ENCODE data around the gene ATF3.
"Not testable (repeated sequence)": the region's sequence is repeated elsewhere in the genome, so short reads cannot be mapped to it uniquely, and the experiment has no call there.

ATF3 gene

DNA sequence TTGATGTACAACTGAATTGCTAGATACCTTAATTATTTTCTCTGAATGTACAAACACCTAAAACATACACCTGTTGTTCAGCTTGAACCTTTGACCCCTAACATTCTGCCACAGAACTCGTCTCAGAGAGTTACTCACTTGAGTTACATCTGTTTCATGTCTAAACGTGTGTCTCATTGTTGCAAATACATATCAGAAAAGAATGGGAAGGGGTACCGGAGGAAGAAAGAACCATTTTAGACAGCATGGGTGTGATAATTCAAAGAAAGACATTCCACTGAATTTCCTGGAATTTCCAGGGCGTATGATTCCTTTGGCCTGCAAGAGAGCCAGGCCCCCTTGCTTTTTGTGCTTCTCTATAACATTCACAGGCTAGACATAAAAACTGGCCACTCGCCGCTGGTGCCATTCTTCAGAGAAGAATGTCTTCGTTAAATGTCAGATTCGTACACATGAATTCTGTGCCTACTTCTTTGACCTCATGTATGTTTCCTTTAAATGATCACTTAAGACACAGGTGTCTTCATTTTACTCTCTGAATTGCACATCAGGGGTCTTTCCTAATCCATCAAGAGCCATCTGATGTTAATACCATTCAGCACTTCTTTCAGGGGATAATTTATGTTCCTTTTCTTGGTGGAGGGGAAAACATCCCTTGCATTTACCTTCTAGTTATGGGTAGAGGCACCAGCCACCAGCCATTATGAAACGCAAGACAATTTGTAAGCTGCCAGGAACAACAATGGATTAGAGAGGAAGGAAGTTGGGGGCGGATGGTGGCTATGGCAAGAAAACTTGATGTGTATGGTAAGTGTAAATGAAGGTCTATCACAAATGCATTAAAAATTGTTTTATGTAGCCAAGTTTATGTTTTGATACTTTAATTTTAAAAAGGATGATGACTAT is 12.7 kb downstream of the ATF3 start:
- DNase-seq (ENCODE audit: low read depth, low spot score): peak; percentile 31
- H3K4me3 ChIP-seq (ENCODE audit: low read length): no peak overlapping the region

DNA sequence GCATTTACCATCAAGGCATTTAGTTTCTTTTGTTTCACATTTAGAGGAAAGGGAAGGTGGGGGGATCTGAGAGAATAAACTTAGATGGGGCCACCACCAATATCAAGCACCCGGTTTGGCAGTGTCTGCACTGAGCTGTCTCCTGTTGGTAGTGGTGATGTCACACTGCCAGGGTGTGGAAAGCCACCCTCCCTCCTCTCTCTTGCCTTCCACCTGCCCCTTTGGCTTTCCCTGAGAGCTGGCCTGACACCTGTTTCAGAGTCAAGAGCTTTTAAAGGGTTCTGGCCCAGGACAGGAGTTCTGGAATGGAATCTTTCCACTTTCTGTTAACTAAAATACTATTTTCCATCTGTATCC is 13.4 kb downstream of the ATF3 start:
- no peak for DNase-seq (ENCODE audit: low read depth, low spot score)
- H3K4me3 ChIP-seq (ENCODE audit: low read length): no peak overlapping the region

GRCh38 chr1:212622467-212622866 is 13.9 kb downstream of the ATF3 start:
- DNase-seq (ENCODE audit: low read depth, low spot score): no peak
- H3K4me3 ChIP-seq (ENCODE audit: low read length): no peak overlapping the region

- no peak overlapping the region for H3K4me3 ChIP-seq (ENCODE audit: low read length)
- DNase-seq (ENCODE audit: low read depth, low spot score): no peak
Observed at GRCh38 chr1:212622906-212623305, 14.3 kb downstream of the ATF3 start.

GRCh38 chr1:212623603-212624002 is 15.0 kb downstream of the ATF3 start:
- H3K4me3 ChIP-seq (ENCODE audit: low read length): no peak overlapping the region
- no peak for DNase-seq (ENCODE audit: low read depth, low spot score)

- DNase-seq (ENCODE audit: low read depth, low spot score): no peak
Observed at GRCh38 chr1:212624976-212625501, 16.5 kb downstream of the ATF3 start.

DNA sequence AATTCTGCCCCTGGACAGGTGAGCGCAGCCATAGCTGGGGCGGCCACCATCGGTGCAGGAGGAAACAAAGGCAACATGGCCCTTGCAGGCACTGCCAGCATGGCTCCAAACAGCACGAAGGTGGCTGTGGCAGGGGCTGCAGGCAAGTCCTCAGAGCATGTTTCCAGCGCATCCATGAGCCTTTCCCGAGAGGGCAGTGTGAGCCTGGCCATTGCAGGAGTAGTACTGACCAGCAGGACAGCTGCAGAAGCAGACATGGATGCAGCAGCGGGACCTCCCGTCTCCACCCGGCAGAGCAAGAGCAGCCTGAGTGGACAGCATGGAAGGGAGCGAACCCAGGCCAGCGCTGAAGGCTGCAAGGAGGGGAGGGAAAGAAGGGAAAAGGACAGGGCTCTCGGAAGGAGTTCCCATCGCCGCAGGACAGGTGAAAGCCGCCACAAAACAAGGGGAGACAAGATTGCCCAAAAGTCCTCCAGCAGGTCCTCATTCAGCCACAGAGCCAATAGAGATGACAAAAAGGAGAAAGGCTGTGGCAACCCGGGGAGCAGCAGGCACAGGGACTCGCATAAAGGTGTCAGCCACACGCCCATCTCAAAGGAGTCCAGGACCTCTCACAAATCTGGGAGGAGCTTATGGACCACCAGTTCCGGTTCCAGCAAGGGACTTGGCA is 17.4 kb downstream of the ATF3 start:
- no peak overlapping the region for H3K4me3 ChIP-seq (ENCODE audit: low read length)
- DNase-seq (ENCODE audit: low read depth, low spot score): no peak

More at GRCh38 chr1:212624976-212625501, 16.5 kb downstream of the ATF3 start:
- no peak overlapping the region for H3K4me3 ChIP-seq (ENCODE audit: low read length)

DNA sequence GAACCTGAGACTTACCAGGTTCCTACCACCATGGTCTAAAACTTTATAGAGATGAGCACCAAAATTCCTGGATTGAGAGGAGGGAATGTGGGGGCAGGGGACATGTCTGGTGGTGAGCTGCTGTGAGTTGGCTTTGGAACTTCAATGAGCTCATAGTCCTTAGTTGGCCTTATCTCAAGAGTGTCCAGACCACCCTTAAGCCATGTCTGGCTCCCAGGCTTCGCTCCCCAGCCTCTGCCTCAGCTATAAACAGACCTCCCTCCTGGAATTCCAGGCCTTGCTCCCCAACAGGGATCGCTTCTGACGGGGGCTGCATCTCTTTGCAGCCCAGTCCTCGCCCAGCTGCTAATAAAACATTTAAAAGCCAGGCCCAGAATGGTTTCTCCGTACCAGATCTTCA is 19.5 kb downstream of the ATF3 start:
- DNase-seq (ENCODE audit: low read depth, low spot score): no peak
- no peak overlapping the region for H3K4me3 ChIP-seq (ENCODE audit: low read length)

GRCh38 chr1:212628813-212629415 is 20.4 kb downstream of the ATF3 start:
- no peak overlapping the region for H3K4me3 ChIP-seq (ENCODE audit: low read length)

DNA sequence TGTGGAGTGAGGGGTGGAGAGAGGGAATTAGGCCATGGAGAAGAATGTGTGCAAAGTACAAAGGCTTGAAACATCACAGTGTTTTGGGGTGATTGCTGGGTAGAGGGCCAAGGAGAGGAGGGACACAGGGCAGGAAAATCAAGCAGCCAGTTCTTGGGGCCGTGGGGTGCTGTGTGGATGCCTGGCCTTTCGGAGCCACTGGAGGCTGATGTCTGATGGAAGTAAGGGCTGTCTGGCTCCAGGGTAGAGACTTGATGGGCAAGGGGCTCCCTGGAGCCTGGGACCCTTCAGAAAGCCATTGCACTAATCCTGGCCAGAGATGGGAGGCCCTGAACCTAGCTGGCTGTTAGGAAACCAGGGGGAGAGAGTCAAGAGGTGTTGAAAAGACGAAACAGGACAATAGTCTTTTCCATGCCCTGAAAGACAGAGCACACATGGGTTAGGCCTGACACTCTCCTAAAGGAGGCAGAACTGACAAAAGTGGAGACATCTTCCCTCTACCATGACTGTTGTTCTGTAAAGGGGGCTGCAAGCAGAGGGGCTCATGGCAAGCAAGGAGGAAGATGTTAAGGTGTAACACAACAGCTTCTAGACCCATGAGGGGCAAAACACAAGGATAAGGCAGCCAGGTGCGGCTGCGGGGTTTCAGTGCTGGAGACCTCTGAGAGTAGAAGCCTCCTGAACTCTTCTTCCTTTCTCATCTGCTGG is 21.0 kb downstream of the ATF3 start:
- H3K4me3 ChIP-seq (ENCODE audit: low read length): no peak overlapping the region
- no peak for DNase-seq (ENCODE audit: low read depth, low spot score)

More at GRCh38 chr1:212628813-212629415, 20.4 kb downstream of the ATF3 start:
- no peak for DNase-seq (ENCODE audit: low read depth, low spot score)

- H3K4me3 ChIP-seq (ENCODE audit: low read length): no peak overlapping the region
- DNase-seq (ENCODE audit: low read depth, low spot score): peak; percentile 61
Observed at GRCh38 chr1:212630158-212630900, 21.8 kb downstream of the ATF3 start.

GRCh38 chr1:212633161-212633560 is 24.6 kb downstream of the ATF3 start:
- H3K4me3 ChIP-seq (ENCODE audit: low read length): no peak overlapping the region
- no peak for DNase-seq (ENCODE audit: low read depth, low spot score)

DNA sequence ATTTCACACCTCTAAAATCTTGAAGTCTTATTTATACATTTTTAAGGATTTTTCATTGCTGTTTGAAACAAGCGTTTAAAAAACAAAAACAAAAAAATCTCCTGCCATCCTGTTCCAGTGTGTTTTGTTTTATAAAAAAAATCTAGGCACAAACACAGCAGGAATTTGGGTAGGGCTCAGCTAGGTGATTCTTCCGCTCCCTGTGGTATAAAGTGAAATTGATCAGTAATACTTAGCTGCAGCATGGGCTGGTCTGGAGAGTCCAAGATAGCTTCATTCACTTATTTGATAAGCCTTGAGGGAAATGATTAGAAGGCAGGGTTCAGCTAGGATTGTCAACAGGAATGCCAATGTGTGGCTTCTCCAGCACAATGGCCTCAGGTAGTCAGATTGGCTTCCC is 25.7 kb downstream of the ATF3 start:
- H3K4me3 ChIP-seq (ENCODE audit: low read length): no peak overlapping the region
- no peak for DNase-seq (ENCODE audit: low read depth, low spot score)

DNA sequence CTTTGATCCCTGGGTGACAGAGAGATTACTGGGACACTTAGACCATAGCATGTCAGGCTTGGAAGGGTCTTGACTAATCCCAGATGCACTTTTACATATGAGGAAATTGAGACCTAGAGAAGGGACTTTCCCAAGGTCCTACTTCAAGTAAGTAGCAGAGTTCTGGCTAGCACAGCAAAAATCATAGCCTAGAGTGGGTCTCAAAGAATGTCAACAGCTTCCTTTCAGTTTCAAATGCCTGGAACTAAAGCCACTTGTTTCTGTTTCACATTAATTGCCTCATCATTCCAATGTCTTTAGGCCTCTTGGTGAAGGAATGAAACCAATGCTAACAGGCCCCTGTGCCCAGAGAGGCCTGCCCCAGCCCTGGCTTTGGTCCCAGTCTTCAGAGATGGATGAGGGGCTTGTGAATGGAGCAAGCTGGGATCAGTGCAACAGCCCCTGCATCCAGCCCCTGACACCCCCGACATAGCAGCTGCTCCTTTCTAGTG is 26.6 kb downstream of the ATF3 start:
- peak; percentile 51 for DNase-seq (ENCODE audit: low read depth, low spot score)
- peak overlapping the region; percentile 42 for H3K4me3 ChIP-seq (ENCODE audit: low read length)

GRCh38 chr1:212637902-212638301 is 29.3 kb downstream of the ATF3 start:
- no peak overlapping the region for H3K4me3 ChIP-seq (ENCODE audit: low read length)
- no peak for DNase-seq (ENCODE audit: low read depth, low spot score)

GRCh38 chr1:212638492-212639151 is 30.1 kb downstream of the ATF3 start:
- no peak overlapping the region for H3K4me3 ChIP-seq (ENCODE audit: low read length)
- DNase-seq (ENCODE audit: low read depth, low spot score): peak; percentile 86

GRCh38 chr1:212639524-212639923 is 31.0 kb downstream of the ATF3 start:
- H3K4me3 ChIP-seq (ENCODE audit: low read length); DNase-seq (ENCODE audit: low read depth, low spot score): not testable (repeated sequence)

All from Jurkat, Clone E6-1 (cell line).